GM12878 (cell line): ENCODE results near the gene C19orf47. TPM values are rescaled to one million over a fixed set of nuclear protein-coding genes. Genes with fewer than 3 reads are reported as not detected.

Experiments
- ATF7 ChIP-seq: fragments of 450-650 bp; IDR thresholded peaks from 2 replicates; pipeline ENCODE4 v1.6.1; 2016; ENCODE audit warnings: low read depth, mild to moderate bottlenecking
- BACH1 ChIP-seq: fragments of 450-650 bp; IDR thresholded peaks from 2 replicates; pipeline ENCODE4 v1.6.1; 2017; ENCODE audit warnings: mild to moderate bottlenecking, borderline replicate concordance
- BHLHE40 ChIP-seq, 2 experiments: fragments of 450-650 bp in 1 of 2; IDR thresholded peaks; 2 replicates each; pipeline ENCODE4 v1.6.1; 2011 to 2017; ENCODE audit warnings: low read depth in 2 of 2, borderline replicate concordance in 1 of 2, improper control_type of control experiment in 1 of 2, low read length in 1 of 2, mild to moderate bottlenecking in 1 of 2
- DPF2 ChIP-seq: fragments of 450-650 bp; IDR thresholded peaks from 2 replicates; pipeline ENCODE4 v1.6.1; 2017; ENCODE audit warnings: mild to moderate bottlenecking
- E2F4 ChIP-seq: IDR thresholded peaks from 2 replicates; pipeline ENCODE4 v1.6.1; 2012; ENCODE audit warnings: low read depth, low read length, improper control_type of control experiment
- EP300 ChIP-seq, 2 experiments: fragments of 150-350 bp in 1 of 2; IDR thresholded peaks; 2 replicates each; pipeline ENCODE4 v1.6.1; 2011 to 2012; ENCODE audit warnings: low read depth in 2 of 2, low read length in 2 of 2, borderline replicate concordance in 1 of 2, improper control_type of control experiment in 1 of 2, inconsistent platforms in 1 of 2; ENCODE audit not compliant: control insufficient read depth in 1 of 2
- HDAC2 ChIP-seq: fragments of 200-600 bp; sonication (generic); IDR thresholded peaks from 2 replicates; pipeline ENCODE4 v1.6.1; 2017
- IKZF2 ChIP-seq, 2 experiments: fragments of 450-650 bp; IDR thresholded peaks; 2 replicates each; pipeline ENCODE4 v1.6.1; 2017; ENCODE audit warnings: mild to moderate bottlenecking in 2 of 2, moderate library complexity in 2 of 2
- NFYB ChIP-seq: IDR thresholded peaks from 2 replicates; pipeline ENCODE4 v1.6.1; 2011; ENCODE audit warnings: low read depth, mild to moderate bottlenecking, low read length, improper control_type of control experiment, moderate library complexity; ENCODE audit not compliant: insufficient read depth
- PAX5 ChIP-seq: IDR thresholded peaks from 2 replicates; pipeline ENCODE4 v1.6.1; 2011; ENCODE audit warnings: low read depth, low read length, borderline replicate concordance
- POLR2AphosphoS2 ChIP-seq: IDR thresholded peaks from 2 replicates; pipeline ENCODE4 v1.6.1; 2011; ENCODE audit warnings: low read depth, mild to moderate bottlenecking, low read length, improper control_type of control experiment, moderate library complexity
- RAD51 ChIP-seq: fragments of 450-650 bp; IDR thresholded peaks from 2 replicates; pipeline ENCODE4 v1.6.1; 2016; ENCODE audit warnings: moderate library complexity, mild to moderate bottlenecking, inconsistent platforms
- RUNX3 ChIP-seq: IDR thresholded peaks from 2 replicates; pipeline ENCODE4 v1.6.1; 2012; ENCODE audit warnings: low read length, inconsistent platforms
- ZNF207 ChIP-seq: fragments of 450-650 bp; IDR thresholded peaks from 2 replicates; pipeline ENCODE4 v1.6.1; 2014; ENCODE audit warnings: antibody characterized with exemption, mild to moderate bottlenecking, borderline replicate concordance
- polyA plus RNA-seq, 11 experiments: library from polyadenylated mRNA; depleted of rRNA in 4 of 11; unstranded in 6 of 11; stranded (reverse) in 5 of 11; fragments of >200 nt; fragmentation: Nextera tagmentation in 4 of 11; fragmentation: Illumina TruSeq in 1 of 11; extraction: Ambion mirVana in 4 of 11; extraction: Trizol in 1 of 11; gene quantifications; 1 replicate in 1 of 11; 2 replicates in 10 of 11; pipeline versions ENCODE4 v1.2.1 to v1.2.3, GENCODE V29; 2011 to 2016; ENCODE audit warnings: inconsistent platforms in 2 of 11, missing spikeins in 2 of 11, low read depth in 1 of 11
- total RNA-seq, 4 experiments: library from RNA; depleted of rRNA in 3 of 4; stranded (reverse); fragments of >200 nt in 3 of 4; fragmentation: Illumina TruSeq in 1 of 4; extraction: Trizol in 1 of 4; gene quantifications; 2 replicates each; pipeline versions ENCODE4 v1.2.1 to v1.2.3, GENCODE V29; 2013 to 2021

The C19orf47 gene
- total and polyA plus RNA-seq, 10 of the 15 experiments (the other 5 are each of a cell fraction or from before 2014, with no cell fraction given): 0.11 to 29.1 (median 20.2) TPM

GRCh38 chr19:40284501-40285352 lies 63.5 kb downstream of the C19orf47 start, which contains the start of gene AKT2 (continued):
- peak in 1 of 2 experiments; percentile 22; a peak in 1 of 4 replicates for TF ChIP-seq EP300 (IDR thresholded peaks at IDR 0.05; ENCODE audit: borderline replicate concordance in 1 of 2, control insufficient read depth in 1 of 2, low read depth in 2 of 2, low read length in 2 of 2)
- peak; percentile 37; the same call in 1 of the 2 replicates for TF ChIP-seq RUNX3
- TF ChIP-seq HDAC2: no peak
- no peak for TF ChIP-seq E2F4
- no peak for TF ChIP-seq RAD51
- peak; percentile 86 to 95 for TF ChIP-seq BHLHE40 (IDR thresholded peaks at IDR 0.05; ENCODE audit: borderline replicate concordance in 1 of 2, low read depth in 2 of 2, low read length in 1 of 2)
- TF ChIP-seq PAX5: peak; percentile 95
- 0 out of 2 replicates have a peak, but pooled peaks have one; percentile 3 for TF ChIP-seq ZNF207
- TF ChIP-seq ATF7: peak; percentile 83
- TF ChIP-seq POLR2AphosphoS2: 0 out of 2 replicates have a peak, but pooled peaks have one; percentile 45
- TF ChIP-seq BACH1: peak; percentile 84
- no peak for TF ChIP-seq NFYB
- TF ChIP-seq DPF2: peak; percentile 48; the same call in 1 of the 2 replicates
- 0 out of 4 replicates have a peak, but pooled peaks of 1 of the 2 experiments have one; percentile 7 for TF ChIP-seq IKZF2 (IDR thresholded peaks at IDR 0.05)
